NCI-H2081 treated with DMSO at 0.1 percent for 48 hours (cell line): ENCODE data around the gene CDH4.

ENCODE experiments used
- DNase-seq: peaks from one replicate; lab custom pipeline; 2025; lab: John Stamatoyannopoulos, UW

Gene CDH4

GRCh38 chr20:61671559-61671958 is 419.5 kb downstream of the CDH4 start:
- no peak for DNase-seq

DNA sequence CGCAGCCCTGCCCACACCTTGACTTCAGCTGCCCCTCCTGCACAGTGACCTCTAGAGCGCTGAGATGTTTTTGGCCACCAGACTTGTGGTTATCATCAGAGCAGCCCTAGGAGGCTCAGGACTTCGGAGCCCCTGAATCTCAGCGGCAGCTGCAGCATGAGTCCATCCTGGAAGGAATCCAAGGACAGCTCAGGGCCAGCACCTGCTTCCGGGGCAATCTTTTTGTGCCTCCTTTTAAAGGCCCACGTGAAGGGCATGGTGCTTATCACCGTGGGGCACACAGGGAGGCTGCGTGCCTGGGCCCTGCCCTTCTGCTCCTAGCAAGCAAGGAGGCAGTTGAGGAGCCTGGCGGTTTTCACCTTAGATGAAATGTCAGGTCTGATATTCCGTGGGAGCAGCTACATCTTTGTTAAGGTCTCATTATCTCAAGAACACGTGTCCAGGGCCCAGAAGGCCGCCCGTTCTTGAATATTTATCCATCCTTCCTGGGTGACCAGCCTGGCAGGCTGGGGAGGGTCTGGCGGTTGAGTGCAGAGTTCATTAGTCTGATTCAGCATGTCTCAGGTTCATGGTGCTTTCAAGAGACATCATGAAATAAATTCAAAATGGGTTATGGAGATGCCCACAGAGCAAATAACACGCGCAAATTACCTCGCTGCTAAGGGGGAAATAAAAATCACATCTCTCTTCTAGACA is 421.2 kb downstream of the CDH4 start:
- DNase-seq, result no peak

DNA sequence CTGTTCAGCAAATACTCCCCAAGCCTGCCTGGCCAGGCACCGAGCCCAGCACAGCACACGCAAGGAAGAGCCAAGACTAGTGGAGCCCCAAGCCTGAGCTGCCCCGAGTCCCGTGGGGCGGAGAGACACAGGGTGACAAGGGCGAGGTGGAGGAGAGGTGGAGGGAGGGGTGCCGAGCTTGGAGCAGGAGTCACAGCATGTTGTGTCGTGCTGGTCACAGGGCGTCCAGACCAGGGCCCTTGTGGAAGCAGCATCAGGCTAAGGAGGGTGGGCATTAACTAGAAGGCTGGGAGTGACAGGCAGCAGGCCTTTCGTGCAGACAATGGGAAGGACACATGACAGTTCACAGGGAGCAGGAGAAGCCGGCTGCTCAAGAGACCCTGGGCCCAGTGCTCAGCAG is 422.1 kb downstream of the CDH4 start:
- DNase-seq, result no peak

DNA sequence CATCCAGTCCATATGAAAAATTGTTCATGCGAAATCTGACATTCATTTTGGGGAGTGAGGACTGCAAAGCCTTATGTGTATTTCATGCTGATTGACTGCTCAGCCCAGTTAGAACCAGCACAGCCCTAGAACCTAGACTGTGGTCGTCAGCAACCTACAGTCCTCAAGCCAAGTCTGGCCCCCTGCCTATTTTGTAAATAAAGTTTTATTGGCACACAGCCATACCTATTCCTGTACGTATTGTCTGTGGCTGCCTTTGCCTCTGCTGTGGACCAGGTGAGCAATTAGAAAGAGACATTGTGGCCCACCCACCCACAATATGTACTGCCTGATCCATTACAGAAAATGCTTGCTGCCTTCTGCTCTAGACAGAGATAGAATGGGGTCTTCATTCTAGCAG is 422.6 kb downstream of the CDH4 start:
- no peak for DNase-seq

DNA sequence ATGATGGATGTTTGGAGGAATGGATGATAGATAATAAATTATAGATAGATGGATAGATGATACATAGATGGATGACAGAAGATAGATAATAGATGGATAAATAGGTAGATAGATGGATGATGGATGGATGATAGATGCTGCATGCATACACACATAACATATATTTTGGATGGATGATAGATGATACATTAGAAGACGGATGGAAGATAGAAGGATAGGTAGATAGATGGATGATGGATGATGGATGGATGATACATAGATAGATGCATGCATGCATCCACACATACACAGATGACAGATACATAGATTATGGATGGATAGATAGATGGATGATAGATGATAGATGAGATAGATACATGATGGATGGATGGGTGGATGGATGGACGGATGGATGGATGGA is 425.9 kb downstream of the CDH4 start:
- DNase-seq, result no peak

GRCh38 chr20:61678437-61678836 is 426.4 kb downstream of the CDH4 start:
- DNase-seq, result no peak

DNA sequence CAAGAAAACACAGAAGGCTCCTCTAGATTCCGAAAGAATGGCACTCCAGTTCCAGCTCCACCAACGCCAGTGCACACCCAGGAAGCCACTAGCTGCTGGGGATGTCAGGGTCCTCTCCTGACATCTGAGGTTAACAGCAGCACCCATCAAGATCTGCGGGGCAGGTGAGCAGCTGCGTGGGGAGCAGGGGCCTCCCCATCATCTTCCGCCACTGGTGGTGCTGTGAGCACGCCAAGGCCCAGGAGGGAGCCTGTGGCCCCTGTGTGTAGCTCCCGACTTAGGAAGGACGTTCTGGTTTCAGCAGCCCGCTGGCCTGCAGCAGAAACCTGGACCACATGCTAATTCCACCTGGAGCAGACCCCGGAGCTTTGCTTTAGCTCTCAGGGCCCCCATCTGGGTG is 427.4 kb downstream of the CDH4 start:
- DNase-seq, result no peak

DNA sequence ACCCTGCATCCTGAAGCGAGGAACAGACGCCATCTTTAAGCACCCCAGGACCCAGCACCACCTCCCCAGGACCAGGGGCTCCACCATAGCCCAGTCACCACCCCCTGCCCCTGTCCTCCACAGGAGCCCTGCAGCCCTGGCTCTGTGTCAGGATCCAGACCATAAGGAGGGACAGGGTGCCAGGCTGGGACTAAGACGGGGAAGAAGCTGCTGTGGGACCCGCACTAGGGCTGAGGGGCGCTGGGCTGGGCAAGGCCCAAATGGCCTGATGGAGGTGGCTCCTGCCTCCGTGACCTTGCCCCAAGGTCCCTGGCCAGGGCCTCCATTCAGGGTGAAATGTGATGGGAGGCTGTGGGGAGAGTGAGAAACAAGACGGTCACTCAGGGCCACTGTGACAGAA is 428.0 kb downstream of the CDH4 start:
- no peak for DNase-seq

- DNase-seq, result no peak
Measured at GRCh38 chr20:61682114-61682995, 430.3 kb downstream of the CDH4 start.

GRCh38 chr20:61682996-61683681 is 431.1 kb downstream of the CDH4 start:
- DNase-seq, result no peak

DNA sequence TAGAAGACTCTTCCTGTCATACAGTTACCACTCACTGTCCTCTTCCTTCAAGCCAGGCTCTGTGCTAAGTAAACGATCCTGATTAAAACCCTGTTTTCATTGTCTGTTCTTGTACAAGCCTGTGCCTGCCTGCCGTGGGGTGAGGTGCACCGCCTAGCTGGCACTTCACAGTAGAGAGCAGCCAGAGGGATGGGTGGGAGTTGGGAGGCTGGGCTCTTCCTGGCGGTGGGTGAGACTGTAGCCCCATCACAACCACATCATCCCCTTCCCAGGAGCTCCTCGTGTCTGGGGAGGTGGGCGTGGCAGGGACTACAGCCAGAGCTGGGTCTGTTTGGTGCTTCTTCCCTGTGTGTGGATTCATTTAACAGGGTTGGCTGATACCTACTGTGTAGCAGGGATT is 431.7 kb downstream of the CDH4 start:
- no peak for DNase-seq

GRCh38 chr20:61684136-61684535 is 432.1 kb downstream of the CDH4 start:
- DNase-seq, result no peak

- DNase-seq, result no peak
Measured at GRCh38 chr20:61684583-61685235, 432.6 kb downstream of the CDH4 start.

- DNase-seq, result no peak
Measured at GRCh38 chr20:61685462-61685861, 433.4 kb downstream of the CDH4 start.

- no peak for DNase-seq
Measured at GRCh38 chr20:61686051-61686936, 434.2 kb downstream of the CDH4 start.

- DNase-seq, result no peak
Measured at GRCh38 chr20:61688411-61688810, 436.4 kb downstream of the CDH4 start.

- no peak for DNase-seq
Measured at GRCh38 chr20:61690150-61690549, 438.1 kb downstream of the CDH4 start.

DNA sequence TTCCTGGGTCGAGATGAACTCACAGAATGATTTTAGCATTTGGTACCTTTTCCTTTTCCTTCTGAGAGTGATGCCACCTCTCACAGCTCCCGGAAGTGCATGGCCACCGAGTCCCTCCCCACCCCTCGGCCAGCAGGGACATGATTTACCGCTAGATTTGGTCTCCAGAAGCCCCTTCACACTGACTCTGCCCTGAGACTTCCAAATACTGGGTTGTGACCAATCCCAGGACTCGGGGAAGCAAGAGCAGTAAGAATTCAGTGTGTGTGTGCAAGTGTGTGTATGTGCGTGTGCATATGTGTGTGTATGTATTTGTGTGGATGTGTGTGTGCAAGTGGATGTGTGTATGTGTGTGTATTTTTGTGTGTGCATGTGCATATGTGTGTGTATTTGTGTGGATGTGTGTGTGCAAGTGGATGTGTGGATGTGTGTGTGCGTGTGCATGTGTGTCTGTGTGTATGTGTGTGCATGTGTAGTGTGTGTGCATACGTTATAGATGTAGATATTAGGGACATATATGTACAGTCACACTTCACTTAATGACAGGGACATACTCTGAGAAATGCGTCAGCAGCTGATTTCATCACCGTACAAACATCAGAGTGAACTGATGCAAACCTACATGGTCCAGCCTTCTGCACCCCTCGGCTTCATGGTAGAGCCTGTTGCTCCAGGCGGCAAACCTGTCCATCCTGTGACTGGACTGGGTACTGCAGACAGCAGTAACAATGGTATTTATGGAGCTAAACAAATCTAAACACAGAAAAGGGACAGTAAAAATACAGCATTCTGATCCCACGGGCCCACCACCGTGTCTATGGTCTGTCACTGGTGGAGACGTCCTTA is 439.2 kb downstream of the CDH4 start:
- no peak for DNase-seq

DNA sequence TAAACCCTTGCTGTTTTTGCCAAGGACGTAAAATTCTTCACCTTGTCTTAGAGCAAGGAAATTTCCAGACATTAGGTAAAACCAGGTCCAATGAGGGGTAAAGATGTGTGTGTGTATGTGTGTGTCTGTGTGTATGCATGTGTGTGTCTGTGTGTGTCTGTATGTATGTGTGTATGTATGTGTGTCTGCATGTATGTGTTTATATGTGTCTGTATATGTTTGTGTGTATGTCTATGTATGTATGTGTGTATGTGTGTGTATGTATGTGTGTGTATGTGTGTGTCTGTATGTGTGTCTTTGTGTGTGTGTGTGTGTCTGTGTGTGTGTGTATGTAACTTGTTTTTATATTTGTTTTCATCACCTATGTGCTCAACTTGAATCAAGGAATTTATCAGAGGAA is 439.9 kb downstream of the CDH4 start:
- no peak for DNase-seq

DNA sequence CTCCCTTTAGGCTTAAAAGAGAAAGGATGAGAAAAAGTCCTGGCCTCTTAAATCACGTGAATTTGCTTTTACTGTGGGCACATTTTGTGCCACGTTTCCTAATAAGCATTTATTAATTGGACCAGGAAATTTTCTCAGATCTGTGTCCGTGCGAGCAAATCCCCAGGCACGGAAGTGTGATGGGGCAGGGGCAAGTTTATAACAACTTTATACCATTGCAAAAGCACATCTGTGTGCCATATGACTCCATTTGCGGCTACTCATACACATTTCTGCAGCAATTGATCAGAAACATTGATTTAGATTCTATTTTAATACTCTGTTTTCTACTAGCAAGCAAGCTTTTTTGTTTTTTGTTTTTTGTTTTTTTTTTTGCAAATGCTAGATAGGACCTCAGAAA is 440.4 kb downstream of the CDH4 start:
- DNase-seq, result no peak
